ENCODE results near the gene PIP4K2B.

GRCh38 chr17:38766341-38766740 lies 33.0 kb downstream of the PIP4K2B start:
- no peak for TF ChIP-seq CTCF (IDR thresholded peaks at IDR 0.05)
- TF ChIP-seq POLR2AphosphoS5 (IDR thresholded peaks at IDR 0.05), result no peak
- no peak for TF ChIP-seq POLR2A (IDR thresholded peaks at IDR 0.05)
- TF ChIP-seq EP300 (IDR thresholded peaks at IDR 0.05), result no peak

All from sigmoid colon (tissue), 4 donors.